HepG2 (cell line): ENCODE measurements around the gene TTC38. TPM values are rescaled to one million over a fixed set of nuclear protein-coding genes. Genes with fewer than 3 reads are reported as not detected.

Source experiments
- ASH2L ChIP-seq: fragments of 300-600, 200-600 bp; sonication (generic); IDR thresholded peaks from 2 replicates; pipeline ENCODE4 v1.7.0; 2017; ENCODE audit warnings: low read depth, mild to moderate bottlenecking, moderate library complexity, mixed read lengths, low read length; ENCODE audit not compliant: insufficient read length
- ATAD3A ChIP-seq: sonication (generic); formaldehyde crosslinking; IDR thresholded peaks from 2 replicates; pipeline ENCODE4 v1.4.0; 2020; ENCODE audit warnings: missing genetic modification reagents
- EEA1 ChIP-seq: sonication (generic); formaldehyde crosslinking; IDR thresholded peaks from 2 replicates; pipeline ENCODE4 v1.5.1; 2020; ENCODE audit warnings: mild to moderate bottlenecking, missing genetic modification reagents, borderline replicate concordance
- GABPA ChIP-seq, 2 experiments: IDR thresholded peaks; 2 replicates each; pipeline ENCODE4 v1.6.1; 2011 to 2016; ENCODE audit warnings: low read depth in 2 of 2, low read length in 1 of 2, missing biosample characterization in 1 of 2, missing genetic modification characterization in 1 of 2
- KLF11 ChIP-seq: IDR thresholded peaks from 2 replicates; pipeline ENCODE4 v1.6.1; 2016; ENCODE audit warnings: missing compliant biosample characterization
- MED8 ChIP-seq: sonication (generic); formaldehyde crosslinking; IDR thresholded peaks from 2 replicates; pipeline ENCODE4 v1.8.1; 2023; ENCODE audit warnings: mild to moderate bottlenecking, missing genetic modification reagents; ENCODE audit not compliant: insufficient replicate concordance
- MXD4 ChIP-seq: IDR thresholded peaks from 2 replicates; pipeline ENCODE4 v1.6.1; 2016; ENCODE audit warnings: mild to moderate bottlenecking, missing biosample characterization, missing genetic modification reagents
- TBX2 ChIP-seq: sonication (generic); formaldehyde crosslinking; IDR thresholded peaks from 2 replicates; pipeline ENCODE4 v1.5.0; 2020; ENCODE audit warnings: missing genetic modification reagents, mild to moderate bottlenecking, borderline replicate concordance
- THAP7 ChIP-seq: sonication (generic); formaldehyde crosslinking; IDR thresholded peaks from 2 replicates; pipeline ENCODE4 v1.8.1; 2023; ENCODE audit warnings: mild to moderate bottlenecking, missing genetic modification reagents
- TOE1 ChIP-seq: sonication (generic); formaldehyde crosslinking; IDR thresholded peaks from 2 replicates; pipeline ENCODE4 v1.4.0; 2020; ENCODE audit warnings: mild to moderate bottlenecking, missing genetic modification reagents
- ZFP91 ChIP-seq: sonication (generic); formaldehyde crosslinking; IDR thresholded peaks from 2 replicates; pipeline ENCODE4 v1.9.0; 2022; ENCODE audit warnings: missing genetic modification reagents, mild to moderate bottlenecking, borderline replicate concordance
- ZNF180 ChIP-seq: sonication (generic); formaldehyde crosslinking; IDR thresholded peaks from 2 replicates; pipeline ENCODE4 v1.4.0; 2020; ENCODE audit warnings: low read depth, missing genetic modification reagents, borderline replicate concordance
- ZNF235 ChIP-seq: sonication (generic); formaldehyde crosslinking; IDR thresholded peaks from 2 replicates; pipeline ENCODE4 v1.8.1; 2023; ENCODE audit warnings: mild to moderate bottlenecking, missing genetic modification reagents, borderline replicate concordance
- ZNF292 ChIP-seq: sonication (generic); formaldehyde crosslinking; IDR thresholded peaks from 2 replicates; pipeline ENCODE4 v1.8.1; 2022; ENCODE audit warnings: mild to moderate bottlenecking, low read depth, missing genetic modification reagents, borderline replicate concordance
- ZNF513 ChIP-seq: sonication (generic); formaldehyde crosslinking; conservative IDR thresholded peaks from 2 replicates; pipeline ENCODE4 v1.5.0; 2020; ENCODE audit warnings: missing genetic modification reagents
- ZNF546 ChIP-seq: sonication (generic); formaldehyde crosslinking; conservative IDR thresholded peaks from 2 replicates; pipeline ENCODE4 v1.8.1; 2023; ENCODE audit warnings: mild to moderate bottlenecking, missing genetic modification reagents
- ZNF784 ChIP-seq: sonication (generic); formaldehyde crosslinking; IDR thresholded peaks from 2 replicates; pipeline ENCODE4 v1.5.1; 2020; ENCODE audit warnings: missing genetic modification reagents, mild to moderate bottlenecking, borderline replicate concordance
- ZNF841 ChIP-seq: sonication (generic); formaldehyde crosslinking; IDR thresholded peaks from 2 replicates; pipeline ENCODE4 v1.8.1; 2023; ENCODE audit warnings: missing genetic modification reagents, borderline replicate concordance
- ZSCAN25 ChIP-seq: sonication (generic); formaldehyde crosslinking; IDR thresholded peaks from 2 replicates; pipeline ENCODE4 v1.8.0; 2022; ENCODE audit warnings: mild to moderate bottlenecking, missing genetic modification reagents
- polyA plus RNA-seq, 8 experiments: library from polyadenylated mRNA; depleted of rRNA in 3 of 8; stranded (reverse) in 7 of 8; unstranded in 1 of 8; fragments of >200 nt; fragmentation: Illumina TruSeq in 4 of 8; extraction: Trizol in 4 of 8; gene quantifications; 2 replicates each; pipeline versions ENCODE4 v1.2.1 to v1.2.3, GENCODE V29; 2011 to 2016; ENCODE audit warnings: low read depth in 4 of 8, missing spikeins in 1 of 8, mixed read lengths in 1 of 8; ENCODE audit not compliant: insufficient read depth in 1 of 8
- total RNA-seq, 5 experiments: library from RNA; depleted of rRNA; stranded (reverse); fragments of >200 nt; fragmentation: Illumina TruSeq; extraction: Trizol; gene quantifications; 2 replicates each; pipeline ENCODE4 v1.2.3, GENCODE V29; 2016; ENCODE audit warnings: low read depth in 1 of 5

The TTC38 gene
- total and polyA plus RNA-seq, 2 of the 13 experiments (the other 11 are each of a cell fraction or from before 2014, with no cell fraction given): 101 to 105 TPM

DNA sequence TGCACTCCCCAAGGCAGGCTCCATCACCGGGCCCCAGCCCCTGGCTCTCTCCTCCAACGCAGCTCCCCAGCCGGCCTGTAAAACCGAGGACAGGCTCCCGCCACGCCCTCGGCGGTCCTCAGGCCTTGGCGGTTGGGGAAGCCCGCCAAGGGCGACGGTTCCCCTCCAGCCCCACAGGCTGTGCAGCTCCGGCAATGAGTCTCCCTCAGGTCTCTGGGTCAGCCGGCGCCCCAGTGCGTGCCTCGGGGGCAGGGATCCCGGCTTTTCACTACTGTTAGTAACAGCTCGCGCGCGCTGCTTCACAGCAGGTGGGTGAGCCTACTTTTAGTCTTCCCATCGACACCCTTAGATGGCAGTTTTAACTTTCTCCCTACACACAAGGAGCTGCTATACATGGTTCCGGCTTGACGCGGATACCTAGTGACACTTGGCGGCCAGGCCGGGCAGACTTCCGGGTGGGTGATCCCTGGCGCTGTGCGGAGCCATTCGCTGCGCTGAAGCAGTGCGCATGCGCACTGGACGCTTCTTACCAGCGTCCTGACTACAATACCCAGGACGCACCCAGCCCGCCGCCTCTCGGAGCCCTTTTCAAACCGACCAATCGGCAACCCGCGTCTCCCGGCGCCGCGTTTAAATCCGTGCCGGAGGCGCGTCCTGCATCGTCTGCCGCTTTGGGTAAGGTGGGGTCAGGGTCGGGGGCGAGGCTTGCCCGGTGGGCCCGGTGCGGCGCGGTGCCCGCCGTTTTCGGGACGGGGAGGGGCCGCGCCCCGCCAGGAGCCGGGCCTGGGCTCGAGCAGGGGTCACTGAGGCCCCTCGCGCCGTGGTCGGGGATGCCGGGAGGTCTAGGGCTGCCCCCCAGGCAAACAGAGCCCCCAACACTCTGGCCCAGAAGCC lies 28.7 kb downstream of the TTC38 start, which contains the start of gene GTSE1 (continued):
- TF ChIP-seq ZNF841 (peak; percentile 90; the same call in 1 of the 2 replicates), ZFP91 (peak; percentile 81; the same call in 1 of the 2 replicates), EEA1 (CRISPR knock-in tag) (peak; percentile 56; the same call in 1 of the 2 replicates), THAP7 (CRISPR knock-in tag) (peak; percentile 91; the same call in 1 of the 2 replicates), ATAD3A (CRISPR knock-in tag) (no peak), ZNF546 (0 out of 2 replicates have a peak, but pooled peaks have one; percentile 32), MXD4 (peak; percentile 70; the same call in 1 of the 2 replicates), ZSCAN25 (CRISPR knock-in tag) (no peak), KLF11 (CRISPR knock-in tag) (peak; percentile 49; the same call in 1 of the 2 replicates), ZNF235 (CRISPR knock-in tag) (no peak), TBX2 (CRISPR knock-in tag) (no peak), TOE1 (no peak), ZNF180 (no peak), MED8 (CRISPR knock-in tag) (peak; percentile 32), GABPA (IDR thresholded peaks at IDR 0.05; ENCODE audit: low read depth, low read length) (peak; percentile 51), GABPA (CRISPR knock-in tag; IDR thresholded peaks at IDR 0.05; ENCODE audit: low read depth) (peak; percentile 85), ZNF784 (peak; percentile 59; the same call in 1 of the 2 replicates), ZNF513 (CRISPR knock-in tag) (no peak), ASH2L (peak; percentile 56), ZNF292 (peak; percentile 7; the same call in 1 of the 2 replicates)
